ENCODE measurements around the gene CFL1. TPM values are rescaled to one million over a fixed set of nuclear protein-coding genes. Genes with fewer than 3 reads are reported as not detected.
A peak's percentile ranks its signal among the peaks of the same experiment; 100 is the strongest.
"Not testable (repeated sequence)": the region's sequence is repeated elsewhere in the genome, so short reads cannot be mapped to it uniquely, and the experiment has no call there.

Gene CFL1
- total and polyA plus RNA-seq, 9 donors: 436 to 789 (median 720) TPM

GRCh38 chr11:65834202-65834601 lies 23.8 kb downstream of the CFL1 start:
- Histone ChIP-seq H3K27ac (ENCODE audit: low read length) (no peak overlapping the region), H3K4me3 (ENCODE audit: low read length) (peak overlapping the region; percentile 68), H3K27me3 (ENCODE audit: control insufficient read depth, insufficient read depth, low read length) (peaks cover 6% of the 10 kb centered on the region), H3K4me1 (ENCODE audit: control insufficient read depth, insufficient read depth, low read length) (peaks cover 16% of the 10 kb centered on the region), H3K9me3 (replicated peaks; ENCODE audit: control insufficient read depth, low read depth, low read length) (no peaks in the 10 kb centered on the region), H3K36me3 (ENCODE audit: control insufficient read depth, insufficient read depth, low read length) (no peaks in the 10 kb centered on the region)
- WGBS (ENCODE audit: insufficient coverage): 39% methylated on average over 6 of the region's 6 CpGs
- no peak for DNase-seq

GRCh38 chr11:65833297-65834030 lies 24.5 kb downstream of the CFL1 start, which contains the start of gene SNX32:
SNX32 (plus strand) TSS chr11:65833963; CDS start chr11:65834066, 103 bp downstream.
- no peaks in the 10 kb centered on the region for H3K36me3 ChIP-seq (ENCODE audit: control insufficient read depth, insufficient read depth, low read length)
- peak within 1 kb of the TSS; percentile 68 for H3K4me3 ChIP-seq (ENCODE audit: low read length)
- under 1% methylated on average over 59 of the region's 63 CpGs for WGBS (ENCODE audit: insufficient coverage)
- peaks cover 6% of the 10 kb centered on the region for H3K27me3 ChIP-seq (ENCODE audit: control insufficient read depth, insufficient read depth, low read length)
- H3K9me3 ChIP-seq (replicated peaks; ENCODE audit: control insufficient read depth, low read depth, low read length): no peaks in the 10 kb centered on the region
- H3K4me1 ChIP-seq (ENCODE audit: control insufficient read depth, insufficient read depth, low read length): peaks cover 16% of the 10 kb centered on the region
- peak within 1 kb of the TSS; percentile 35 for H3K27ac ChIP-seq (ENCODE audit: low read length)
- DNase-seq: peak; percentile 97

GRCh38 chr11:65832231-65832630 lies 25.7 kb downstream of the CFL1 start:
- not testable (repeated sequence) for H3K9me3 ChIP-seq (replicated peaks; ENCODE audit: control insufficient read depth, low read depth, low read length); H3K27me3 ChIP-seq (ENCODE audit: control insufficient read depth, insufficient read depth, low read length); H3K4me3 ChIP-seq (ENCODE audit: low read length); H3K27ac ChIP-seq (ENCODE audit: low read length); H3K36me3 ChIP-seq (ENCODE audit: control insufficient read depth, insufficient read depth, low read length); DNase-seq
- peaks cover 16% of the 10 kb centered on the region for H3K4me1 ChIP-seq (ENCODE audit: control insufficient read depth, insufficient read depth, low read length)

- Histone ChIP-seq H3K27ac (ENCODE audit: low read length) (no peak overlapping the region), H3K36me3 (ENCODE audit: control insufficient read depth, insufficient read depth, low read length) (no peaks in the 10 kb centered on the region), H3K9me3 (replicated peaks; ENCODE audit: control insufficient read depth, low read depth, low read length) (no peaks in the 10 kb centered on the region), H3K27me3 (ENCODE audit: control insufficient read depth, insufficient read depth, low read length) (peaks cover 6% of the 10 kb centered on the region), H3K4me3 (ENCODE audit: low read length) (no peak overlapping the region), H3K4me1 (ENCODE audit: control insufficient read depth, insufficient read depth, low read length) (peaks cover 14% of the 10 kb centered on the region)
- no peak for DNase-seq
- WGBS (ENCODE audit: insufficient coverage): 60% methylated on average over 1 of the region's 4 CpGs
These were observed 28.5 kb downstream of the CFL1 start for GRCh38 chr11:65829459-65829858.

- no peak overlapping the region for H3K4me3 ChIP-seq (ENCODE audit: low read length)
- no peaks in the 10 kb centered on the region for H3K9me3 ChIP-seq (replicated peaks; ENCODE audit: control insufficient read depth, low read depth, low read length)
- H3K27me3 ChIP-seq (ENCODE audit: control insufficient read depth, insufficient read depth, low read length): no peaks in the 10 kb centered on the region
- H3K4me1 ChIP-seq (ENCODE audit: control insufficient read depth, insufficient read depth, low read length): no peaks in the 10 kb centered on the region
- no peaks in the 10 kb centered on the region for H3K36me3 ChIP-seq (ENCODE audit: control insufficient read depth, insufficient read depth, low read length)
- no peak for DNase-seq
- WGBS (ENCODE audit: insufficient coverage): 71% methylated on average over 2 of the region's 8 CpGs
- H3K27ac ChIP-seq (ENCODE audit: low read length): no peak overlapping the region
These were observed 30.8 kb downstream of the CFL1 start for GRCh38 chr11:65826984-65827735.

DNA sequence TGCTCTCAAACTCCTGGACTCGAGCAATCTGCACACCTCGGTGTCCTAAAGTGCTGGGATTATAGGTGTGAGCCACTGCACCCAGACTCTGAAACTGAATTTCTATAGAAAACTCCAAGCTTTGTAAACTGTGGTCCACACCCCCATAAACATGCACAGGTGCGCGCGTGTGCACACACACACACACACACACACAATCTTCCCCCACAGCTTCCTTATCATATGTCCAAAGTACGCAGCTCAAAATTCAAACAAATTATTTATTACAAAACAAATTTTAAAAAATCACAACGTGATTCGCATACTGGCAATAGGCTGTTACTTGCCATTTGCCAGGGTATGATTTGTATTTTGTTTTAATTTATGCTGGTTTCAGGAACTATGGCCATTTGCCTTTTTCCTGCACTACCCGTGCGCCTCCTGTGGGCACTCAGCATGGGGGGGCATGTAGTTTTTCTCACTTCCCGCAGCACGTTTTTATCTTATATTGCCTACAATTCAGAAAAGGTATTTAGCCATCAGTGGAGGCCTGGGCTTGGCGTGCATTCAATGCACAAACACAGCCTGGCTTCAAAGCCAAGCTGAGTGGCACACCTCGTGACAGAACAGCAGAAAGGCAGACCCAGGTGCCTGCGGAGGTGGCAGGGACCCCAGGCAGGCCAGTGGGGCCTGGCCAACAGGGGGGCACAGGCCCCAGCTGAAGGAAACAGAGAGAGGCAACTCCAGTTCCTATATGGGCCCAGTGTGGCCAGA lies 35.0 kb downstream of the CFL1 start:
- no peak for DNase-seq
- no peaks in the 10 kb centered on the region for H3K9me3 ChIP-seq (replicated peaks; ENCODE audit: control insufficient read depth, low read depth, low read length)
- H3K4me3 ChIP-seq (ENCODE audit: low read length): no peak overlapping the region
- no peak overlapping the region for H3K27ac ChIP-seq (ENCODE audit: low read length)
- H3K4me1 ChIP-seq (ENCODE audit: control insufficient read depth, insufficient read depth, low read length): peaks cover 3% of the 10 kb centered on the region
- H3K36me3 ChIP-seq (ENCODE audit: control insufficient read depth, insufficient read depth, low read length): no peaks in the 10 kb centered on the region
- H3K27me3 ChIP-seq (ENCODE audit: control insufficient read depth, insufficient read depth, low read length): no peaks in the 10 kb centered on the region
- 87% methylated on average over 6 of the region's 15 CpGs for WGBS (ENCODE audit: insufficient coverage)

GRCh38 chr11:65821107-65821506 lies 36.9 kb downstream of the CFL1 start:
- no peak overlapping the region for H3K27ac ChIP-seq (ENCODE audit: low read length)
- H3K4me1 ChIP-seq (ENCODE audit: control insufficient read depth, insufficient read depth, low read length): peaks cover 12% of the 10 kb centered on the region
- no peaks in the 10 kb centered on the region for H3K27me3 ChIP-seq (ENCODE audit: control insufficient read depth, insufficient read depth, low read length)
- no peak for DNase-seq
- H3K36me3 ChIP-seq (ENCODE audit: control insufficient read depth, insufficient read depth, low read length): no peaks in the 10 kb centered on the region
- H3K4me3 ChIP-seq (ENCODE audit: low read length): no peak overlapping the region
- 56% methylated on average over 8 of the region's 8 CpGs for WGBS (ENCODE audit: insufficient coverage)
- no peaks in the 10 kb centered on the region for H3K9me3 ChIP-seq (replicated peaks; ENCODE audit: control insufficient read depth, low read depth, low read length)

GRCh38 chr11:65817835-65818680 lies 39.9 kb downstream of the CFL1 start:
- Histone ChIP-seq H3K36me3 (ENCODE audit: control insufficient read depth, insufficient read depth, low read length) (no peaks in the 10 kb centered on the region), H3K4me3 (ENCODE audit: low read length) (peak overlapping the region; percentile 53), H3K4me1 (ENCODE audit: control insufficient read depth, insufficient read depth, low read length) (peaks cover 12% of the 10 kb centered on the region), H3K9me3 (replicated peaks; ENCODE audit: control insufficient read depth, low read depth, low read length) (no peaks in the 10 kb centered on the region), H3K27me3 (ENCODE audit: control insufficient read depth, insufficient read depth, low read length) (no peaks in the 10 kb centered on the region), H3K27ac (ENCODE audit: low read length) (peak overlapping the region; percentile 20)
- WGBS (ENCODE audit: insufficient coverage): 6% methylated on average over 73 of the region's 74 CpGs
- peak; percentile 94 for DNase-seq

GRCh38 chr11:65817312-65817834 lies 40.6 kb downstream of the CFL1 start:
- H3K9me3 ChIP-seq (replicated peaks; ENCODE audit: control insufficient read depth, low read depth, low read length): no peaks in the 10 kb centered on the region
- H3K27ac ChIP-seq (ENCODE audit: low read length): peak overlapping the region; percentile 20
- 92% methylated on average over 2 of the region's 5 CpGs for WGBS (ENCODE audit: insufficient coverage)
- peaks cover 12% of the 10 kb centered on the region for H3K4me1 ChIP-seq (ENCODE audit: control insufficient read depth, insufficient read depth, low read length)
- H3K36me3 ChIP-seq (ENCODE audit: control insufficient read depth, insufficient read depth, low read length): no peaks in the 10 kb centered on the region
- peak overlapping the region; percentile 53 for H3K4me3 ChIP-seq (ENCODE audit: low read length)
- DNase-seq: peak; percentile 23
- peaks cover 2% of the 10 kb centered on the region for H3K27me3 ChIP-seq (ENCODE audit: control insufficient read depth, insufficient read depth, low read length)
